ENCODE measurements around the gene MARK3.

Gene MARK3

GRCh38 chr14:103432627-103433026 is 47.4 kb downstream of the MARK3 start:
- DNase-seq: no peak

GRCh38 chr14:103433916-103434563 is 48.8 kb downstream of the MARK3 start:
- no peak for DNase-seq

GRCh38 chr14:103434868-103435442 is 49.7 kb downstream of the MARK3 start:
- DNase-seq: no peak

GRCh38 chr14:103436533-103436932 is 51.3 kb downstream of the MARK3 start:
- no peak for DNase-seq

- no peak for DNase-seq
Measured at GRCh38 chr14:103442288-103442687, 57.1 kb downstream of the MARK3 start.

- DNase-seq: no peak
Measured at GRCh38 chr14:103443111-103443510, 57.9 kb downstream of the MARK3 start.

GRCh38 chr14:103444837-103445524 is 59.8 kb downstream of the MARK3 start:
- DNase-seq: no peak

- peak in 1 of 58 donors; percentile 8 for DNase-seq
Measured at GRCh38 chr14:103445806-103446205, 60.6 kb downstream of the MARK3 start.

GRCh38 chr14:103448097-103448496 is 62.9 kb downstream of the MARK3 start:
- no peak for DNase-seq

- DNase-seq: no peak
Measured at GRCh38 chr14:103449634-103450161, 64.5 kb downstream of the MARK3 start.

GRCh38 chr14:103450416-103450815 is 65.2 kb downstream of the MARK3 start:
- DNase-seq: no peak

- no peak for DNase-seq
Measured at GRCh38 chr14:103451401-103451800, 66.2 kb downstream of the MARK3 start.

- no peak for DNase-seq
Measured at GRCh38 chr14:103453791-103454190, 68.6 kb downstream of the MARK3 start.

- no peak for DNase-seq
Measured at GRCh38 chr14:103456167-103456835, 71.1 kb downstream of the MARK3 start.

- DNase-seq: no peak
Measured at GRCh38 chr14:103460415-103460814, 75.2 kb downstream of the MARK3 start.

- DNase-seq: no peak
Measured at GRCh38 chr14:103463149-103463548, 77.9 kb downstream of the MARK3 start.

- DNase-seq: no peak
Measured at GRCh38 chr14:103463851-103464250, 78.6 kb downstream of the MARK3 start.

GRCh38 chr14:103472939-103473338 is 87.7 kb downstream of the MARK3 start:
- DNase-seq: no peak

GRCh38 chr14:103474893-103475292 is 89.7 kb downstream of the MARK3 start:
- DNase-seq: no peak

GRCh38 chr14:103476065-103476464 is 90.8 kb downstream of the MARK3 start:
- DNase-seq: no peak

GRCh38 chr14:103476631-103477030 is 91.4 kb downstream of the MARK3 start:
- no peak for DNase-seq

- DNase-seq: no peak
Measured at GRCh38 chr14:103480595-103480994, 95.4 kb downstream of the MARK3 start.
